Keratinocyte (primary cell): ENCODE measurements around the gene CDS1.

Experiments used
- CTCF ChIP-seq, 3 experiments: IDR thresholded peaks in 1 of 3; conservative IDR thresholded peaks in 1 of 3; optimal IDR thresholded peaks in 1 of 3; 2 replicates in 2 of 3; 3 replicates in 1 of 3; pipeline versions ENCODE3 to v1.5.1; 2011; ENCODE audit warnings: low read length in 3 of 3, mild to moderate bottlenecking in 3 of 3, moderate library complexity in 2 of 3, control low read depth in 1 of 3, inconsistent platforms in 1 of 3; ENCODE audit not compliant: insufficient read depth in 2 of 3; ENCODE audit errors: extremely low read depth in 1 of 3
- EZH2 ChIP-seq: IDR thresholded peaks from one replicate; pipeline ENCODE4 v1.6.1; 2012; ENCODE audit warnings: inconsistent platforms, mild to moderate bottlenecking, low read length, moderate library complexity

GRCh38 chr4:84672177-84672576, 89.2 kb downstream of the CDS1 start:
- TF ChIP-seq CTCF (optimal IDR thresholded peaks at IDR 0.05 in 1 of 3, IDR thresholded peaks at IDR 0.05 in 1 of 3, conservative IDR thresholded peaks at IDR 0.05 in 1 of 3; ENCODE audit: extremely low read depth in 1 of 3, insufficient read depth in 2 of 3, low read length in 3 of 3) (no peak), EZH2 (no peak)
